Activated CD8-positive, alpha-beta T cell treated with anti-CD3 and anti-CD28 coated beads, Interleukin-2, amount 10 ng/mL, durations not matched to agents 7 days and 5 days (primary cell): Measurements from ENCODE around the gene FOXE3. TPM values are rescaled to one million over a fixed set of nuclear protein-coding genes. Genes with fewer than 3 reads are reported as not detected.

Experiments
- ATAC-seq: fragments of 150-1000 bp; cut with Tn5 transposase; one replicate; pipeline ENCODE4 v1.10.0; 2021; ENCODE audit warnings: moderate library complexity
- CTCF ChIA-PET: fragments of 350-600 bp; sonication (Branson Sonifier 250); formaldehyde crosslinking; loops from one replicate; lab custom pipeline; 2021; ENCODE audit warnings: antibody characterized with exemption; lab: Charles Lee
- POLR2A ChIA-PET: fragments of 350-600 bp; sonication (Branson Sonifier 250); formaldehyde crosslinking; loops from one replicate; lab custom pipeline; 2021; ENCODE audit warnings: antibody characterized with exemption; lab: Charles Lee
- DNase-seq: peaks from one replicate; pipeline ENCODE4 v3.0.0-alpha.2; 2020
- H3K27ac Mint-ChIP-seq: one replicate; pipeline ENCODE4 v1.8.0; 2021; ENCODE audit warnings: mild to moderate bottlenecking, mixed read lengths
- H3K27me3 Mint-ChIP-seq: one replicate; pipeline ENCODE4 v1.8.0; 2021; ENCODE audit warnings: low read depth, mixed read lengths
- H3K36me3 Mint-ChIP-seq: one replicate; pipeline ENCODE4 v1.8.0; 2021; ENCODE audit warnings: low read depth, mixed read lengths
- H3K4me1 Mint-ChIP-seq: one replicate; pipeline ENCODE4 v1.8.0; 2021; ENCODE audit warnings: low read depth, mixed read lengths
- H3K4me3 Mint-ChIP-seq: one replicate; pipeline ENCODE4 v1.8.0; 2021; ENCODE audit warnings: mild to moderate bottlenecking, mixed read lengths
- H3K9me3 Mint-ChIP-seq: one replicate; pipeline ENCODE4 v1.8.0; 2022; ENCODE audit warnings: mixed read lengths; ENCODE audit not compliant: insufficient read depth
- total RNA-seq, 2 experiments: library from RNA; stranded (reverse); gene quantifications; one replicate each; pipeline ENCODE4 v1.2.3, GENCODE V29; 2021

FOXE3 gene
- total RNA-seq, 2 experiments from 2014 or later = not detected

- ChIA-PET POLR2A (no interaction called here), CTCF (interaction anchor here (0.6 to 4.5 kb wide), 16 partner anchors 8 to 365 kb away, joined by 3 to 30 read pairs (median 4); partner anchors contain the start of genes CMPK1 and FOXD2)
- Mint-ChIP-seq H3K27ac (no peak overlapping the region), H3K4me3 (no peak overlapping the region), H3K9me3 (no peaks in the 10 kb centered on the region), H3K4me1 (no peaks in the 10 kb centered on the region), H3K27me3 (peaks cover 14% of the 10 kb centered on the region), H3K36me3 (no peaks in the 10 kb centered on the region)
- peak; percentile 67 for ATAC-seq
- DNase-seq = peak; percentile 62
Measured at GRCh38 chr1:47388891-47389238, 27.2 kb upstream of the FOXE3 start.

GRCh38 chr1:47389731-47390130 is 26.4 kb upstream of the FOXE3 start:
- Mint-ChIP-seq H3K4me3 (no peak overlapping the region), H3K36me3 (no peaks in the 10 kb centered on the region), H3K4me1 (no peaks in the 10 kb centered on the region), H3K9me3 (no peaks in the 10 kb centered on the region), H3K27me3 (peaks cover 19% of the 10 kb centered on the region), H3K27ac (no peak overlapping the region)
- CTCF ChIA-PET = interaction anchor here (0.8 to 4.5 kb wide), 8 partner anchors 9 to 336 kb away, joined by 3 to 30 read pairs (median 6); partner anchors contain the start of gene FOXD2
- ATAC-seq (no peak), DNase-seq (no peak)
- POLR2A ChIA-PET = no interaction called here

GRCh38 chr1:47390843-47391242 is 25.2 kb upstream of the FOXE3 start:
- ChIA-PET POLR2A (no interaction called here), CTCF (interaction anchor here (3.5 to 4.5 kb wide), 2 partner anchors 46 to 335 kb away, joined by 21 to 30 read pairs; partner anchors contain the start of gene FOXD2)
- Mint-ChIP-seq H3K27ac (no peak overlapping the region), H3K27me3 (peaks cover 19% of the 10 kb centered on the region), H3K9me3 (no peaks in the 10 kb centered on the region), H3K4me1 (no peaks in the 10 kb centered on the region), H3K36me3 (no peaks in the 10 kb centered on the region), H3K4me3 (no peak overlapping the region)
- DNase-seq (no peak), ATAC-seq (no peak)

GRCh38 chr1:47393141-47393540 is 22.9 kb upstream of the FOXE3 start:
- ATAC-seq = no peak
- POLR2A ChIA-PET = no interaction called here
- Mint-ChIP-seq H3K4me1 (no peaks in the 10 kb centered on the region), H3K27ac (no peak overlapping the region), H3K9me3 (no peaks in the 10 kb centered on the region), H3K4me3 (no peak overlapping the region), H3K36me3 (no peaks in the 10 kb centered on the region), H3K27me3 (peaks cover 17% of the 10 kb centered on the region)
- CTCF ChIA-PET = interaction anchor here (0.9 to 1.3 kb wide), 2 partner anchors 39 to 333 kb away, joined by 3 to 4 read pairs; no protein-coding TSS in a partner anchor
- no peak for DNase-seq

GRCh38 chr1:47395433-47395832 is 20.7 kb upstream of the FOXE3 start:
- H3K4me3 Mint-ChIP-seq = no peak overlapping the region
- H3K4me1 Mint-ChIP-seq = no peaks in the 10 kb centered on the region
- no peak for DNase-seq
- no peaks in the 10 kb centered on the region for H3K9me3 Mint-ChIP-seq
- ChIA-PET CTCF (interaction anchor here (1.0 kb wide), 1 partner anchor 41 kb away, joined by 3 read pairs; no protein-coding TSS in a partner anchor), POLR2A (interaction anchor here (0.6 kb wide), 1 partner anchor 237 kb away, joined by 3 read pairs; no protein-coding TSS in a partner anchor)
- ATAC-seq = no peak
- peaks cover 12% of the 10 kb centered on the region for H3K27me3 Mint-ChIP-seq
- H3K36me3 Mint-ChIP-seq = no peaks in the 10 kb centered on the region
- H3K27ac Mint-ChIP-seq = no peak overlapping the region

- ChIA-PET POLR2A (no interaction called here), CTCF (interaction anchor here (1.7 kb wide), 1 partner anchor 8 kb away, joined by 6 read pairs; no protein-coding TSS in a partner anchor)
- H3K36me3 Mint-ChIP-seq = no peaks in the 10 kb centered on the region
- H3K4me1 Mint-ChIP-seq = no peaks in the 10 kb centered on the region
- H3K27ac Mint-ChIP-seq = no peak overlapping the region
- H3K4me3 Mint-ChIP-seq = no peak overlapping the region
- no peaks in the 10 kb centered on the region for H3K9me3 Mint-ChIP-seq
- peaks cover 15% of the 10 kb centered on the region for H3K27me3 Mint-ChIP-seq
- DNase-seq (peak; percentile 14), ATAC-seq (no peak)
Measured at GRCh38 chr1:47396671-47397196, 19.4 kb upstream of the FOXE3 start.

- ATAC-seq (no peak), DNase-seq (no peak)
- CTCF ChIA-PET = no interaction called here
- no peaks in the 10 kb centered on the region for H3K4me1 Mint-ChIP-seq
- POLR2A ChIA-PET = no interaction called here
- H3K27me3 Mint-ChIP-seq = peaks cover 12% of the 10 kb centered on the region
- H3K36me3 Mint-ChIP-seq = no peaks in the 10 kb centered on the region
- H3K27ac Mint-ChIP-seq = no peak overlapping the region
- H3K9me3 Mint-ChIP-seq = no peaks in the 10 kb centered on the region
- no peak overlapping the region for H3K4me3 Mint-ChIP-seq
Measured at GRCh38 chr1:47399138-47399845, 16.8 kb upstream of the FOXE3 start.

GRCh38 chr1:47399846-47400155 is 16.3 kb upstream of the FOXE3 start:
- no peak overlapping the region for H3K27ac Mint-ChIP-seq
- CTCF ChIA-PET = no interaction called here
- H3K36me3 Mint-ChIP-seq = no peaks in the 10 kb centered on the region
- POLR2A ChIA-PET = no interaction called here
- H3K4me3 Mint-ChIP-seq = no peak overlapping the region
- peaks cover 10% of the 10 kb centered on the region for H3K27me3 Mint-ChIP-seq
- no peaks in the 10 kb centered on the region for H3K9me3 Mint-ChIP-seq
- DNase-seq (no peak), ATAC-seq (no peak)
- no peaks in the 10 kb centered on the region for H3K4me1 Mint-ChIP-seq

GRCh38 chr1:47401761-47402160 is 14.3 kb upstream of the FOXE3 start:
- Mint-ChIP-seq H3K36me3 (no peaks in the 10 kb centered on the region), H3K4me3 (no peak overlapping the region), H3K27ac (no peak overlapping the region), H3K27me3 (peaks cover 22% of the 10 kb centered on the region), H3K9me3 (no peaks in the 10 kb centered on the region), H3K4me1 (no peaks in the 10 kb centered on the region)
- POLR2A ChIA-PET = no interaction called here
- DNase-seq (no peak), ATAC-seq (no peak)
- CTCF ChIA-PET = interaction anchor here (0.9 to 1.5 kb wide), 2 partner anchors 13 kb away, joined by 3 to 7 read pairs; no protein-coding TSS in a partner anchor

GRCh38 chr1:47402591-47402990 is 13.5 kb upstream of the FOXE3 start:
- ATAC-seq (no peak), DNase-seq (no peak)
- Mint-ChIP-seq H3K4me1 (no peaks in the 10 kb centered on the region), H3K4me3 (no peak overlapping the region), H3K27me3 (peaks cover 22% of the 10 kb centered on the region), H3K9me3 (no peaks in the 10 kb centered on the region), H3K36me3 (no peaks in the 10 kb centered on the region), H3K27ac (no peak overlapping the region)
- POLR2A ChIA-PET = no interaction called here
- CTCF ChIA-PET = interaction anchor here (0.9 kb wide), 1 partner anchor 12 kb away, joined by 3 read pairs; no protein-coding TSS in a partner anchor

- POLR2A ChIA-PET = no interaction called here
- Mint-ChIP-seq H3K27me3 (peaks cover 22% of the 10 kb centered on the region), H3K27ac (no peak overlapping the region), H3K36me3 (no peaks in the 10 kb centered on the region), H3K4me1 (no peaks in the 10 kb centered on the region), H3K4me3 (no peak overlapping the region), H3K9me3 (no peaks in the 10 kb centered on the region)
- CTCF ChIA-PET = no interaction called here
- no peak for DNase-seq
- no peak for ATAC-seq
Measured at GRCh38 chr1:47403321-47403910, 12.7 kb upstream of the FOXE3 start.

- ChIA-PET CTCF (interaction anchor here (2.8 kb wide), 1 partner anchor 32 kb away, joined by 12 read pairs; the partner anchor contains the start of gene FOXD2), POLR2A (no interaction called here)
- Mint-ChIP-seq H3K27me3 (peaks cover 33% of the 10 kb centered on the region), H3K27ac (no peak overlapping the region), H3K9me3 (no peaks in the 10 kb centered on the region), H3K4me1 (no peaks in the 10 kb centered on the region), H3K4me3 (no peak overlapping the region), H3K36me3 (no peaks in the 10 kb centered on the region)
- DNase-seq (no peak), ATAC-seq (no peak)
Measured at GRCh38 chr1:47405697-47406096, 10.4 kb upstream of the FOXE3 start.
